Right renal pelvis (tissue), 4 donors: Measurements from ENCODE around the gene OR52K1. TPM values are rescaled to one million over a fixed set of nuclear protein-coding genes. Genes with fewer than 3 reads are reported as not detected.

Experiments used
- DNase-seq, 4 donors: peaks; one replicate each; pipeline ENCODE4 v3.0.0-alpha.2; 2013; ENCODE audit warnings: low read depth in 4 of 4, low spot score in 3 of 4, missing footprints in 1 of 4
- polyA plus RNA-seq, 4 donors: library from polyadenylated mRNA; unstranded; fragments of 120-200 nt; gene quantifications; one replicate each; pipeline ENCODE4 v1.2.1, GENCODE V29; 2013; ENCODE audit not compliant: insufficient read length in 4 of 4

OR52K1 gene
- under 1 TPM; 0.07 to 0.15 (median 0.11) TPM for polyA plus RNA-seq

- no peak for DNase-seq
These were observed at the start of gene OR52K1 for GRCh38 chr11:4482445-4482844. OR52K1 (plus strand) TSS chr11:4482646; CDS start chr11:4488901, 6,255 bp downstream.

- DNase-seq = no peak
These were observed 48.6 kb upstream of the OR52K1 start for GRCh38 chr11:4433856-4434255.

DNA sequence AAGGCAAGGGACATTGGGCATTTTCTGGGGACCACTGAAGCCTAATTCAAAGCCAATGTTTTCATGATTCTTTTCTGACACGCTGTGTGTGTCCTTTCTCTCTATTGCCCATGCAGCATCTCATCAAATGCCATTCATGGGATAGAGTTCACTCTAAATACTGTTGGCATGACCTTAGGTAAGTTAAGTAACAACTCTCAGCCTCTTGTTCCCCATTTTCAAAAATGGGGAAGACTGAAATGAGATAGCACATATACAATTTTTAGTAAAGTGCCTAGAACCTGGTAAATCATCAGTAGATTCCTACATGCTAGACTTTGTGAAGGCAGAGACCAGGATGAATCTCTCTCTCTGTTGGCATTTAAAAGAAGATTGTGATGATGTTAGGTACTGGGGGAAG lies 46.0 kb upstream of the OR52K1 start:
- DNase-seq = no peak

DNA sequence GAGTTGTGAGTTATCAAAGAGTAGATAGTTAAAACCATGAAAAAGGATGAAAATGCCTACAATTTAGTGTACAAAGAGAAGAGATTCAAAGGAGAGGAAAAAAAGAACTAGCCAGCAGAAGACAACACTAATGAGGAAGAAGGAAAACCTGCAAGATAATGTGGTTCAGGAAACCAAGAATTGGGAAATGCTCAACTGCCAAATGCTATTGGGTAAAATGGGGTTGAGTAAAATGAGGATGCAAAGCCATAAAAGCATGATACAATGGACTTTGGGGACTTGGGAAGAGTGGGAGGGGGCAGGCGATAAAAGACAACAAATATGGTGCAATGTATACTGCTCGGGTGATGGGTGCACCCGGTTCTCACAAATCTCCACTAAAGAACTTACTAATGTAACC lies 40.9 kb upstream of the OR52K1 start:
- no peak for DNase-seq

DNA sequence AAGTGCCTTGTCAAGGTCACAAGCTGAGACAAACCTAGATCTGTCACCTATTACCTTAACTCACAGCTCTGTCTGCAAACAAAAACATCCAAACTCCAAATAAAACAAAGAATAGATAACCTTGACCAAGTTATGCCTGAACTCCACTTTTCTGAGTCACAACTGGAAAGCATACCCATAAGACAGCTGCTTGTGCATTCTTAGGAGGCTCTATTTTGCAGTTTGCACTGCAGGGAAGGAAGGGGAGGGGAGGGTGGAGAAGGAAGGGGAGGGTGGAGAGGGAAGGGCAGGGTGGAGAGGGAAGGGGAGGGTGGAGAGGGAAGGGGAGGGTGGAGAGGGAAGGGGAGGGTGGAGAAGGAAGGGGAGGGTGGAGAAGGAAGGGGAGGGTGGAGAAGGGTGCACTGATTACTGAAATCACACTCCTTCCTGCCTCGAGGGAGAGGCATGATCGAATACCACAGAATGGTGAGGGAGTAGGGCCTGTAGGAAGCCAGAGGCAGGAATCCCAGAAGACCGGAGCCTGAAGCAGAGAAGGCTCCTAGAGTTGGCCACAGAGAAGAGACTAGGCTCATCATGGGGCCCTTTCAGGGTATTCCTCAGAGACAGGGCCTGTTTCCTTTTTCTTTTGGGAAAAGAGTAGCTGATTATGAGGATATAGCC lies 39.1 kb upstream of the OR52K1 start:
- DNase-seq = no peak

- DNase-seq = no peak
These were observed 33.5 kb upstream of the OR52K1 start, which contains the start of gene OR52K2 for GRCh38 chr11:4448995-4449394. OR52K2 (plus strand) TSS chr11:4449295; CDS start chr11:4449340, 45 bp downstream.

- DNase-seq = no peak
These were observed 29.3 kb upstream of the OR52K1 start for GRCh38 chr11:4453118-4453517.

DNA sequence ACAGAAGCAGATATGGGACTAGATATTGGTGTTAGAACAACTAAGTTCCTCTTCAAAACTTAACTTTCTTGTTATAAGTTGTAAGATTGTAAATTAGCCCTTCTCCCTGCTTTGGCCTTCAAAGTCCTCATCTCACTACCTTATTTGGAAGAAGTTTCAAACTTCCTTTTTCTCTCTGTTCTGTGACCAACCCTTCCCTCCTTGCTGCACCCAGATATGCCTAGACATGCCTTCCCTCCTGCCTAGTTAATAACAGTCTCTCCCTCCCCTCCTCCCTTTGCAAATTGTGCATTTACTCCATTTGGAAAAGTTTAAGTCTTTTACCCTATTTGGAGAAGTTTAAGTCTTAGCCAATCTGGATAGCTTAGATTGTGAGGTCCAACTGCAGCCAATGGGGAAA lies 28.4 kb upstream of the OR52K1 start:
- DNase-seq = no peak

GRCh38 chr11:4455419-4455818 lies 27.0 kb upstream of the OR52K1 start:
- DNase-seq = no peak

- no peak for DNase-seq
These were observed 22.9 kb upstream of the OR52K1 start for GRCh38 chr11:4459500-4459899.

- DNase-seq = no peak
These were observed 22.3 kb upstream of the OR52K1 start for GRCh38 chr11:4460151-4460550.

DNA sequence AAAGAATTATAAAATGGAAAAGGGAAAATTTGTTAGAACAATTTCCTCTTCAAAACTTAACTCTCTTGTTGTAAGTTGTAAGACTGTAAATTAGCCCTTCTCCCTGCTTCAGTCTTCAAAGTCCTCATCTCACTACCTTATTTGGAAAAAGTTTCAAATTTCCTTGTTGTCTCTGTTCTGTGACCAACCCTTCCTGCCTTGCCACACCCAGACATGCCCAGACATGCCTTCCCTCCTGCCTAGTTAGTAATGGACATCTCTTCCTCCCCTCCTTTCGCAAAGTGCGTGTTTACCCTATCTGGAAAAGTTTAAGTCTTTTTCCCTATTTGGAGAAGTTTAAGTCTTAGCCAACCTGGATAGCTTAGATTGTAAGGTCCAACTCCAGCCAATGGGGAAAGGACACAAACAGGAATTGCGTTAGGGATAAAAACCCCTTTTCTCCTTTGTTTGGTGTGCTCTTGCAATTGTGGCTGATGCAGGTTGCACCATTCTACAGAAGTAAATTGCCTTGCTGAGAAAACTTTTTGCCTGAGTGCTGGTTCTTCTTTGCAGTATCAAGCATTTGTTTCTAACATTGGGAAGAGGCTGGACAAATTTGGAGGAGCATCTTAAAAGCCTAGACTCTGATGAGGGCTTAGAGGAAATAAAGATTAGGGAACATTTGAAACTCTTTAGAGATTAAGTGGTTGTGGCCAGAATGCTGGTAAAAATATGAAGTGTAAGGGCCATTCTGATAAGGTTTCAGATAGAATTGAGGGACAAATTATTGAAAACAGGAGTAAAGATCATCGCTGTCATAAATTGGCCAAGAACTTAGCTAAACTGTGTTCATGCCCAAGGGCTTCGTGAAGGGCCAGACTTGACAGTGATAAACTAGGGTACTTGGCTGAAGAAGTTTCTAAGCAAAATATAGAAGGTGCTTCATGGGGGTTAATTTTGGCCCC lies 18.0 kb upstream of the OR52K1 start:
- DNase-seq = no peak

DNA sequence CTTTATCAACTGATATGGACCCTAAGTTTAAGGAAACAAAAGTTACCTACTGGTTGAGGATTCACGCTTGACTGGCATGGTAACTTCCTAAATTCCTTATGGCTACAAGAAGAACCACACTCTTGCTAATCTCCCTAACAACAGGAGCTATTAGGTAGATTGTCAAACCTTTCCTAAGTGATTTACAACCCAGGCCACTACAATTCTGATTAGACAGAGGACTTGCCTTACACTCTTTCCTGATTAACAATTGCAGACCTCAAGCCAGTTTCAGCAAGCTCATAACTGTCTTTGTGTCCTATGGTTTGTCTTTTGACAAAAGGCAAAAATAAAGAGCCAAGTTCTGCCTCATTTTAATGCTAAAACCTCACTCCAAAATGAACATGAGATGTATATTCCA lies 17.0 kb upstream of the OR52K1 start:
- DNase-seq = no peak

DNA sequence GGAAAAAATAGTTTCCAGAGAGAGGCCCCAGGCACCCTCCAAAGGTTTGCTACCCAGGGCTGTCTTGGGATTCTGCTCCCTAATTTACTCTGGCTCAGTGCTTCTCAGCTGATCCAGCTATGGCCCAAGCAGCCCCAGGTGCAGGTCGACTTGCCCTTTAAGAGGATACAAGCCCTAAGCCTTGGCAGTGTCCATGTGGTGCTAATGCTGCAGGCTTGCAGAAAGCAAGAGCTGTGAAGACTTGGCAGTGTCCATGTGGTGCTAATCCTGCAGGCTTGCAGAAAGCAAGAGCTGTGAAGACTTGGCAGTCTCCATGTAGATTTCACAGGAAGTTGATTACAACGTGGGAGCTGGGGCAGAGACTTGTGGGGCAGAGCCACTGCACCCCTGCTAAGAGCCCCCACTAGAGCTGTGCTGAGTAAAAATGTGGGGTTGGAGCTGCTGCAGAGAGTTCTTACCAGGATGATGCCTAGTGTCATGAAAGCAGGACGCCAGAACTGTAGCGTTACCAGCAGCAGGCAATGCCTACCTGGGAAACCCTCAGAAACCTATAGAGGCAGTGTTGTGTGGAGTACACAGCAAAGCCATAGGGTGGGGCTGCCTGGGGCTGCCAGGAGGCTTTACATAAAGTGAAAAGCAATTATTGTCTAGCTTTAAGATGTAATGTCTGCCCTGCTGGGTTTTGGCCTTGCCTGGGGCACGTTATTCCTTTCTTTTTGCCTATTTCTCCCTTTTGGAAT lies 16.1 kb upstream of the OR52K1 start:
- no peak for DNase-seq

GRCh38 chr11:4466871-4467442 lies 15.5 kb upstream of the OR52K1 start:
- DNase-seq = no peak

DNA sequence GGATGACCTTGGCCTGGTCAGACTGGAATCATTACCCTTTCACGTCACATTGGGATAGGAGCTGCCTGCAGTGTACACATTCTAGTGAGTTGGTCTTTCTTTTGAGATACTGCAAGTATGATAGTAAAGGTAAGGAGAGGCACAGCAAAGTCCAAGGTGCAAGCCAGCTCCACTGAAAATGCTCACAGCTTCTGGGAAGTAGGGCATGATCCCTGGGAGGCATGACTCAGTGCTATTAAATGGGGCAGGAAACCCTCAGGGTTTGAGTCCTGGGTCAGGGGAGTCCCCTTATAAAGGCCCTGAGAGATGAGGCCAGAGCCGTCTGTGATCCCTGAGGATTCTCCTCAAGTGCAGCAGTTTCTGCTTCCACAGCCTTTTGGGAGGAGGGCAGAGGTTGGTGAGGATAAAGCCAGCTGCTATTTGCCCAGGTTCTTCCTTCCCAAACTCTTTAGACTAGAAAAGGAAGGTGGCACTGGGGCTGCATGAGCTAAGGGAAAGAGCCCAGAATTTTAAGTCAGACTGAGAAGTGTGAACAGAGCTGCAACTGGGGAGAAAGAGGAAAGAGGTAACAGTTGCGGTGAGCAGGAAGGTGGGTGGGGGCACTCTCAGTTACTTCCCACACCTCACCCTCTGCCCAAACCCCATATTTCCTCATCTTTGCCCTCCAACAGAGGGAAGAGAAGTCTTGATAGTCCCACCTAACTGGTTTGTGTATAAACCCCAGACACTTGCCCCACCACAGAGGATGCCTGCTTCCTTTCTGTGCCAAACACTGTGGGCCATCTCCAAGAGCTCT lies 14.4 kb upstream of the OR52K1 start:
- no peak for DNase-seq

DNA sequence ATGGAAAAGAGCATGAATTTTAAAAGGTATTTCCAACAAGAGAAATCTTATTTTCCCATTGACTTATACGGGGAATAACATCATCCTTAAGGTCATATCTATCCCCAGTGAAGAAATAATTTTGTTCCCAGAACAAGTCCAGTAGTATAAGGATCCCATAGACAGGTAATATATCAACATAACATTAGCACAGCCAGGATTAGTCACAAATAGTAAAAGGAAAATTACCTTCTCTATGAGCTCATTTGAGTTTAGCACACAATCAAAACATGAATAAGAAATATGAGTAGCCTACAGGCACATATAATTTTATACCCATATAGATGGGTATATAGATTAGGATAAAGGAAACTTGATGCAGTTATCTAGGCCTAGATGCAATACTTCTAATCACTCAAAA lies 2.8 kb upstream of the OR52K1 start:
- no peak for DNase-seq

GRCh38 chr11:4480577-4481239 lies 1.7 kb upstream of the OR52K1 start:
- DNase-seq = no peak

DNA sequence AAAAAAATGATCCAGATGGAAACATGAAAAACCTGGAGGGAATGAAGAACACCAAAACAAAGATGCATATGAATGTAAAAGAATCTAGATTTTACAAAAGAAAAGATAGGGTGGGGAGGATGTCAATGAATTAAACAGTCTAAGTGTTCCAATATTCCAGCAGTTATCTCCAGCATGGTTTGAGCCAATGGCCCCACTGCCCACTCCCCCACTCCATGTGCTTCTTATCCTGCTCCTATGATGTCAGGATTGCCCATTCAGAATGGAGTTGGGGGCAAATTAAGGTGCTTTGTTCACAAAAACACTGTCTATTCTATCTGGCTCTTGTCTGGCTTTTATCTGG lies 1.2 kb upstream of the OR52K1 start:
- DNase-seq = no peak

- no peak for DNase-seq
These were observed 1.9 kb downstream of the OR52K1 start for GRCh38 chr11:4484310-4484709.
